GM23338 (cell line): ENCODE data around the gene FBXO41. TPM values are rescaled to one million over a fixed set of nuclear protein-coding genes. Genes with fewer than 3 reads are reported as not detected.
A peak's percentile ranks its signal among the peaks of the same experiment; 100 is the strongest.

Experiments
- ATAC-seq: fragments of 200-7000 bp; cut with Tn5 transposase; 3 replicates; pipeline ENCODE4 v1.9.1; 2020
- DNase-seq: peaks from one replicate; pipeline ENCODE4 v3.0.0-alpha.2; 2015; ENCODE audit warnings: low spot score
- H2AFZ ChIP-seq: fragments of 200-600 bp; sonication (generic); 2 replicates; pipeline ENCODE4 v1.8.0; 2016; ENCODE audit warnings: antibody characterized with exemption, mild to moderate bottlenecking, moderate library complexity
- H3F3A ChIP-seq: fragments of 200-600 bp; sonication (generic); replicated peaks from 2 replicates; pipeline ENCODE4 v1.8.0; 2017; ENCODE audit warnings: antibody characterized with exemption, mixed run types, low read depth
- H3K27ac ChIP-seq: fragments of 200-600 bp; sonication (generic); 2 replicates; pipeline ENCODE4 v1.6.1; 2016; ENCODE audit warnings: low read depth
- H3K27me3 ChIP-seq: fragments of 200-600 bp; sonication (generic); 2 replicates; pipeline ENCODE4 v1.8.0; 2016; ENCODE audit warnings: mild to moderate bottlenecking, mixed run types, moderate library complexity; ENCODE audit not compliant: insufficient read depth
- H3K36me3 ChIP-seq: fragments of 200-600 bp; sonication (generic); 2 replicates; pipeline ENCODE4 v1.8.0; 2016; ENCODE audit warnings: mild to moderate bottlenecking; ENCODE audit not compliant: insufficient read depth
- H3K4me1 ChIP-seq: fragments of 200-600 bp; sonication (generic); 2 replicates; pipeline ENCODE4 v1.8.0; 2016; ENCODE audit warnings: mild to moderate bottlenecking, moderate library complexity; ENCODE audit not compliant: insufficient read depth
- H3K4me2 ChIP-seq: fragments of 200-600 bp; sonication (generic); 2 replicates; pipeline ENCODE4 v1.7.1; 2017; ENCODE audit warnings: mixed run types
- H3K4me3 ChIP-seq: fragments of 200-600 bp; sonication (generic); 2 replicates; pipeline ENCODE4 v1.6.1; 2016; ENCODE audit warnings: mixed run types
- H3K79me2 ChIP-seq: fragments of 200-600 bp; sonication (generic); replicated peaks from 2 replicates; pipeline ENCODE4 v1.8.0; 2017; ENCODE audit warnings: mild to moderate bottlenecking; ENCODE audit not compliant: insufficient read depth
- H3K9me2 ChIP-seq: fragments of 200-600 bp; sonication (generic); 2 replicates; pipeline ENCODE4 v1.8.0; 2017; ENCODE audit not compliant: insufficient read depth
- H4K20me1 ChIP-seq: fragments of 200-600 bp; sonication (generic); replicated peaks from 2 replicates; pipeline ENCODE4 v1.8.0; 2017; ENCODE audit warnings: mild to moderate bottlenecking; ENCODE audit not compliant: insufficient read depth
- H3K27ac Mint-ChIP-seq: 2 replicates; pipeline ENCODE4 v1.8.0; 2020; ENCODE audit warnings: inconsistent platforms, mild to moderate bottlenecking, moderate library complexity, mixed read lengths
- H3K27me3 Mint-ChIP-seq: 3 replicates; pipeline ENCODE4 v1.8.0; 2022; ENCODE audit warnings: low read depth, mild to moderate bottlenecking, moderate library complexity, mixed read lengths, inconsistent platforms; ENCODE audit not compliant: insufficient read depth, poor library complexity
- H3K36me3 Mint-ChIP-seq: 3 replicates; pipeline ENCODE4 v1.8.0; 2021; ENCODE audit warnings: low read depth, mild to moderate bottlenecking, inconsistent platforms, moderate library complexity, mixed read lengths
- H3K4me1 Mint-ChIP-seq: 3 replicates; pipeline ENCODE4 v1.8.0; 2020; ENCODE audit warnings: mild to moderate bottlenecking, inconsistent platforms, mixed read lengths
- H3K4me3 Mint-ChIP-seq: 3 replicates; pipeline ENCODE4 v1.8.0; 2021; ENCODE audit warnings: moderate library complexity, mild to moderate bottlenecking, inconsistent platforms, mixed read lengths
- H3K9me3 Mint-ChIP-seq: 3 replicates; pipeline ENCODE4 v1.8.0; 2020; ENCODE audit warnings: moderate library complexity, mild to moderate bottlenecking, inconsistent platforms, mixed read lengths
- CTCF ChIP-seq, 2 experiments: fragments of 200-600 bp in 1 of 2; sonication (generic) in 1 of 2; conservative IDR thresholded peaks; 2 replicates each; pipeline versions ENCODE4 v1.5.1 to v1.6.1; 2016 to 2017; ENCODE audit warnings: antibody characterized with exemption in 2 of 2, low read depth in 2 of 2, mild to moderate bottlenecking in 2 of 2, moderate library complexity in 1 of 2
- ETS1 ChIP-seq: IDR thresholded peaks from 2 replicates; pipeline ENCODE4 v1.6.1; 2016; ENCODE audit warnings: antibody characterized with exemption
- EZH2phosphoT487 ChIP-seq: fragments of 200-600 bp; sonication (generic); IDR thresholded peaks from one replicate; pipeline ENCODE4 v1.8.1; 2018; ENCODE audit warnings: antibody characterized with exemption; ENCODE audit not compliant: unreplicated experiment
- JUNB ChIP-seq: IDR thresholded peaks from one replicate; pipeline ENCODE4 v1.6.1; 2016; ENCODE audit warnings: antibody characterized with exemption; ENCODE audit not compliant: unreplicated experiment
- NANOG ChIP-seq: IDR thresholded peaks from 2 replicates; pipeline ENCODE4 v1.6.1; 2016; ENCODE audit warnings: antibody characterized with exemption, borderline replicate concordance
- STAT1 ChIP-seq: IDR thresholded peaks from one replicate; pipeline ENCODE4 v1.6.1; 2016; ENCODE audit warnings: antibody characterized with exemption; ENCODE audit not compliant: unreplicated experiment
- ZNF114 ChIP-seq: fragments of 250-450 bp; sonication (Bioruptor Pico); IDR thresholded peaks from 2 replicates; pipeline ENCODE4 v1.5.0; 2020; ENCODE audit warnings: mild to moderate bottlenecking, moderate library complexity
- ZNF462 ChIP-seq: fragments of 250-450 bp; sonication (Bioruptor Pico); IDR thresholded peaks from 2 replicates; pipeline ENCODE4 v1.5.0; 2020; ENCODE audit warnings: mild to moderate bottlenecking, moderate library complexity
- polyA plus RNA-seq: library from polyadenylated mRNA; unstranded; fragments of >200 nt; fragmentation: Nextera tagmentation; extraction: Ambion mirVana; gene quantifications from 2 replicates; pipeline ENCODE4 v1.2.1, GENCODE V29; 2016
- total RNA-seq: library from RNA; depleted of rRNA; stranded (reverse); fragments of >200 nt; shearing (Covaris generic); gene quantifications from 2 replicates; pipeline ENCODE4 v1.2.3, GENCODE V29; 2014

The FBXO41 gene
- total and polyA plus RNA-seq, 2 experiments from 2014 or later = 3.5 to 13.8 TPM

GRCh38 chr2:73257021-73257420 lies 27.3 kb downstream of the FBXO41 start:
- Histone ChIP-seq H3K27me3 (no peaks in the 10 kb centered on the region), H3K36me3 (no peaks in the 10 kb centered on the region), H3K4me3 (no peak overlapping the region), H3F3A (peaks cover 7% of the 10 kb centered on the region; the same call in 1 of the 2 replicates), H3K4me2 (no peak overlapping the region), H3K79me2 (no peaks in the 10 kb centered on the region), H3K4me1 (peaks cover 11% of the 10 kb centered on the region), H2AFZ (no peak overlapping the region), H4K20me1 (peaks cover 27% of the 10 kb centered on the region), H3K9me2 (no peaks in the 10 kb centered on the region), H3K27ac (0 out of 2 replicates have a peak overlapping the region, but pooled peaks have one; percentile 59)
- no peaks in the 10 kb centered on the region for H3K9me3 Mint-ChIP-seq
- peaks cover 33% of the 10 kb centered on the region for H3K36me3 Mint-ChIP-seq
- no peak for TF ChIP-seq ETS1
- TF ChIP-seq JUNB = no peak
- no peak for TF ChIP-seq ZNF114 (CRISPR knock-in tag)
- TF ChIP-seq ZNF462 (CRISPR knock-in tag) = no peak
- TF ChIP-seq NANOG = no peak
- no peak for TF ChIP-seq EZH2phosphoT487
- no peak for TF ChIP-seq STAT1
- no peak for TF ChIP-seq CTCF (conservative IDR thresholded peaks at IDR 0.05; ENCODE audit: low read depth in 2 of 2)
- DNase-seq (no peak), ATAC-seq (no peak)
- peaks cover 14% of the 10 kb centered on the region for H3K27me3 Mint-ChIP-seq
- H3K4me3 Mint-ChIP-seq = no peak overlapping the region
- H3K27ac Mint-ChIP-seq = no peak overlapping the region; the same call in 1 of the 2 replicates
- peaks cover 24% of the 10 kb centered on the region; the same call in 2 of the 3 replicates for H3K4me1 Mint-ChIP-seq
